Measurements from ENCODE around the gene ARHGAP24. TPM values are rescaled to one million over a fixed set of nuclear protein-coding genes. Genes with fewer than 3 reads are reported as not detected.

Gene ARHGAP24

DNA sequence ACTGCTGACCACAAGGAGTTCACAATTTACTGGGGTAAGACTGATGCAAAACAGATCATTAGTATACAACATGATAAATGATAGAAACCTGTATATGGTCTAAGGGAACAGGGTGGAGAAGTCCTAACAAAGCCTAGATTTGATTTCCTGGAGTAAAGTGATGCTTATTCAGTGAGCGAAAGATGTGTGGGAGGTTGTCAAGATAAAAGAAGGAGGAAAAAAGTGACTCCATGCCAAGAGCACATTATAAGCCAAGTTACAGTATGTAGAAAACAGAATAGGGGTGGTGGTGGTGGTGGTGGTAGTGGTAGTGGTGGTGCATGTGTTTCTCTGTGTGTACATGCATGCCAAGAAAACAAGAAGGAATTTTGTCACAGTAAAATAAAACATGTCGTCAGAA is 559.7 kb downstream of the ARHGAP24 start:
- H3K4me3 ChIP-seq (ENCODE audit: low read length): no peak overlapping the region
- peaks cover 50% of the 10 kb centered on the region for H3K4me1 ChIP-seq (ENCODE audit: control insufficient read depth, insufficient read depth, low read length)

DNA sequence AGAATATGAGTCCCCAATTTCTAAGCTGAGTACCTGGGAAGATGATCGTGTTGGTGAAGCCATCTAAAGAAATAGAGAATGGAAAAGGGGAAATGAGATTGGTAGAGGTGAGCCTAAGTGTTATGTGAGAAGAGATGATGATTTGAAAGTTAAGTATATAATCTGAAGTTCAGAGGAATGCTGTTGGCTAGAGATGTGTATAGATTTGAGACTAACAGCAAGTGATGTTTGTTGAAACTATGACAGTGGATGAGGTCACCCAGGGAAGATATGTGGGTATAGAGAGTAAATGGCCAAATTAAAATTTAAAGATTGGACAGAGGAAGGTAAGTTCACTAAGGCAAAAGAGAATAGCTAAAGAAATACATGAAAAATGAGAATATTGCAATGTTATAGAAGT is 560.7 kb downstream of the ARHGAP24 start:
- Histone ChIP-seq H3K36me3 (ENCODE audit: insufficient read depth, low read length) (no peaks in the 10 kb centered on the region), H3K4me1 (ENCODE audit: control insufficient read depth, insufficient read depth, low read length) (peaks cover 50% of the 10 kb centered on the region)

More for the DNA sequence above, 559.7 kb downstream of the ARHGAP24 start:
- Histone ChIP-seq H3K9ac (ENCODE audit: low read depth, low read length) (no peak overlapping the region), H3K9me3 (replicated peaks; ENCODE audit: low read length) (no peaks in the 10 kb centered on the region), H3K36me3 (ENCODE audit: insufficient read depth, low read length) (no peaks in the 10 kb centered on the region), H3K4me2 (ENCODE audit: low read length) (no peak overlapping the region), H3K27me3 (ENCODE audit: control insufficient read depth, insufficient read depth, low read length) (no peaks in the 10 kb centered on the region)

DNA sequence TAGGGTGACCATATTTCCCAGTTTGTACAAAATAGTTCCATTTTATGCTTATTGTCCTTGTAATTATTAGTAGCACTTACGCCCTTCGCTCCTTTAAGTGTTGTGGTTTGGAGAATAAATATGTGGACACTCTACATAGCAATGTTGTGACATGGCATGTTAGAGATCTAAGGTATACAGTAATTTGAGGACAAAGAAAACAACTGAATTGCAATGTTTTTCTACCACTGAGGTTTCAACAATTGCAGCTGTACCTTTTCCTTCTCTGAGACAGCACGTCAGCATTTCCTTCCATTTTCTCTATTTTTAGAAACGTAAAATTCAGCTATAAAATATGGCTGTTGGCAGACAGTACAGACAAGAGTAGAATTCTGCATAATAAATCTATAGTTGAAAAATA is 561.8 kb downstream of the ARHGAP24 start:
- Histone ChIP-seq H3K27me3 (ENCODE audit: control insufficient read depth, insufficient read depth, low read length) (no peaks in the 10 kb centered on the region), H3K4me3 (ENCODE audit: low read length) (no peak overlapping the region), H3K9me3 (replicated peaks; ENCODE audit: low read length) (no peaks in the 10 kb centered on the region), H3K4me1 (ENCODE audit: control insufficient read depth, insufficient read depth, low read length) (peaks cover 50% of the 10 kb centered on the region), H3K4me2 (ENCODE audit: low read length) (peak overlapping the region; percentile 25), H3K36me3 (ENCODE audit: insufficient read depth, low read length) (no peaks in the 10 kb centered on the region), H3K9ac (ENCODE audit: low read depth, low read length) (no peak overlapping the region)

More for the DNA sequence above, 560.7 kb downstream of the ARHGAP24 start:
- Histone ChIP-seq H3K4me3 (ENCODE audit: low read length) (no peak overlapping the region), H3K27me3 (ENCODE audit: control insufficient read depth, insufficient read depth, low read length) (no peaks in the 10 kb centered on the region), H3K9me3 (replicated peaks; ENCODE audit: low read length) (no peaks in the 10 kb centered on the region), H3K4me2 (ENCODE audit: low read length) (no peak overlapping the region), H3K9ac (ENCODE audit: low read depth, low read length) (no peak overlapping the region)

DNA sequence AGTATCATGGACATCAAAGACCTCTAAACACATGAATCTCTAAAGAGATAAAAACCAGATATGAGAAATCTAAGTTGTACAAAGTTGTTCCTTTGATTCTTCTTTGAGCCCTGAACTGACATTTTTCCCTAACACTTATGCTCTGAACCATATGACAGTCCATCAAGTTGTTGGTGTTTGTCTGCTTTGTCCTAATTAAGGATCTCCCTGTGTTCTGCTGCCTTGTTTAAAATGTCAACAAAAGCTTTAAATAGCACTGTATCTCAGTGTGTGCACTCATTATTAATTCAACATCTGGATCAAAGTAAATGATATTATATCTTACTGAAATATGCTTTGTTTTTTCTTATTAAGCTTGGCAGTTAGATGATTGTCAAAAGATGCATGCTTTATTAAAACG is 563.1 kb downstream of the ARHGAP24 start:
- Histone ChIP-seq H3K4me2 (ENCODE audit: low read length) (no peak overlapping the region), H3K9me3 (replicated peaks; ENCODE audit: low read length) (no peaks in the 10 kb centered on the region), H3K4me3 (ENCODE audit: low read length) (no peak overlapping the region), H3K4me1 (ENCODE audit: control insufficient read depth, insufficient read depth, low read length) (peaks cover 38% of the 10 kb centered on the region), H3K9ac (ENCODE audit: low read depth, low read length) (no peak overlapping the region), H3K36me3 (ENCODE audit: insufficient read depth, low read length) (no peaks in the 10 kb centered on the region), H3K27me3 (ENCODE audit: control insufficient read depth, insufficient read depth, low read length) (no peaks in the 10 kb centered on the region)

DNA sequence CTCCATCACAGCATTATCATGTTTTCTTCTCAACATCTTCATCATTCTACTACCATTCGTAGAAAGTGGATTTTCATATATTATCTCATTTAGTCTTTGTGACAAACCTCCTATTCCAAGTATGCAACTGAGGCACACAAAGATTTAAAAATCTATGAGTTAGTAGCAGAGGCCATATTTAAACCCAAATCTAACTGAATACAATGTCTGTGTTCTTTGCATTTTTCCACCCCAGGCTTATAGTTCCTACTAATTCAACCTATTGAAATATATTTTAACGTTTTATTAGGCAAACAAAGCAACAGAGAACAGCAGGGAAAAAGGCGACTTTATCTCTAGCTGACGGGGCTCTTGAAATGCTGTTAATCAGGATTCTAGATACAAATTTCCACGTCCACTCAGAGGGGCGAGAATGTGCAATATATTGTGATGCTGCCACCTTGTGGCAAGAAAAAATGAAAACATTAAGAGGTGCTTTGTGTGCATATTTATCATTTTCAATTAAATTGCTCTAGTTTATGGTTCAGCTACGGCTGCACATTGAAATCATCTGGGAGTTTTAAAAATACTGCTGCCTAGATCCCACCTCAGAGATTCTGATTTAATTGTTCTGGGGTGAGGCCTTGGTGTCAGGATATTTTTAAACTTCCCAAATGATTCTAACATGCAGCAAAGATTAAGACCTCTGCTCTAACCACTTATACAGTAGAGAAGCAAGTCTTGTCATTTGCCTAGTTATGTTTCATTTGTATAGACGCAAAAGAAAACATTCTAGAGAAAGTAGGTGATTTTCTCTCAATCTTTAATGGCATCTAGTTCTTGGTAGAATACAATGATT is 569.0 kb downstream of the ARHGAP24 start:
- no peaks in the 10 kb centered on the region for H3K36me3 ChIP-seq (ENCODE audit: insufficient read depth, low read length)
- no peaks in the 10 kb centered on the region for H3K9me3 ChIP-seq (replicated peaks; ENCODE audit: low read length)
- H3K4me2 ChIP-seq (ENCODE audit: low read length): peak overlapping the region; percentile 33
- H3K4me3 ChIP-seq (ENCODE audit: low read length): no peak overlapping the region
- H3K9ac ChIP-seq (ENCODE audit: low read depth, low read length): peak overlapping the region; percentile 37
- H3K27me3 ChIP-seq (ENCODE audit: control insufficient read depth, insufficient read depth, low read length): no peaks in the 10 kb centered on the region
- peaks cover 3% of the 10 kb centered on the region for H3K4me1 ChIP-seq (ENCODE audit: control insufficient read depth, insufficient read depth, low read length)

DNA sequence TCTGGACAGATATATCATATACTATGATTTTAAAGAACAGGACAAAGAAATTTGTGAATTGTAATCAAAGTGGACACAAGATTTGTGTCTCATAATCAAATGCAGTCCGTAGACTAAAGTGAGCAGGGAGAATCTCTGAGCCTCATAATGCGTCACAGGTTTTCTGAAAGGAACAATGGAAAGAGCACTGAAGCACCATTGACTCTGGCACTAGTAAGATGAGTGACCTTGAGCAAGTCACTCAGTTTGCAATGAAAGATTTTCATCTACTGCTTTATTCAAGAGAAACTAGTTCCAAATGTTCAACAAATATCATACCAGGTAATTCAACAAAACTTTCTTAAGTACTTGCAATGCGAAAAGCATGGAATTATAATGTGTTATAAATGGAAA is 569.6 kb downstream of the ARHGAP24 start:
- H3K4me2 ChIP-seq (ENCODE audit: low read length): no peak overlapping the region
- no peak overlapping the region for H3K4me3 ChIP-seq (ENCODE audit: low read length)
- H3K4me1 ChIP-seq (ENCODE audit: control insufficient read depth, insufficient read depth, low read length): peaks cover 3% of the 10 kb centered on the region
- no peaks in the 10 kb centered on the region for H3K27me3 ChIP-seq (ENCODE audit: control insufficient read depth, insufficient read depth, low read length)
- H3K36me3 ChIP-seq (ENCODE audit: insufficient read depth, low read length): no peaks in the 10 kb centered on the region
- no peak overlapping the region for H3K9ac ChIP-seq (ENCODE audit: low read depth, low read length)
- no peaks in the 10 kb centered on the region for H3K9me3 ChIP-seq (replicated peaks; ENCODE audit: low read length)

DNA sequence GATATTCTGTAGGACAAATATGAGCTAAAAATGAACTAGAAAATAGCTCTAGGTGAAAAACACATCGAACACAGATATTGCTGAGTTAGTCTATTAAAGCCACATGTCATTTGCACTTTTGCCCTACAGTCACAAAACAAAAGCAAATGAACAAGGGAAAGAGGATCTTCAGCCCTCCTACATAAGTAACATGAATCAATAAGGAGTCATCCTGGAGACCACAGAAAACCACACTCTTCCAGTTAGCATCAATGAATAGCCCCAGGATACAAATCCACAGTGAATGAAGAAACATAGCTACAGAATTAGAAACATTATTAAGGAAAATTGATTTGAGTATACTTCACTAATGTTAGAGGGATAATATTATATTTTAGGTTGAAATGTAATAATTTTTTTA is 573.5 kb downstream of the ARHGAP24 start:
- Histone ChIP-seq H3K4me1 (ENCODE audit: control insufficient read depth, insufficient read depth, low read length) (peaks cover 3% of the 10 kb centered on the region), H3K4me2 (ENCODE audit: low read length) (no peak overlapping the region), H3K36me3 (ENCODE audit: insufficient read depth, low read length) (no peaks in the 10 kb centered on the region), H3K4me3 (ENCODE audit: low read length) (no peak overlapping the region), H3K27me3 (ENCODE audit: control insufficient read depth, insufficient read depth, low read length) (no peaks in the 10 kb centered on the region), H3K9ac (ENCODE audit: low read depth, low read length) (no peak overlapping the region), H3K9me3 (replicated peaks; ENCODE audit: low read length) (no peaks in the 10 kb centered on the region)

DNA sequence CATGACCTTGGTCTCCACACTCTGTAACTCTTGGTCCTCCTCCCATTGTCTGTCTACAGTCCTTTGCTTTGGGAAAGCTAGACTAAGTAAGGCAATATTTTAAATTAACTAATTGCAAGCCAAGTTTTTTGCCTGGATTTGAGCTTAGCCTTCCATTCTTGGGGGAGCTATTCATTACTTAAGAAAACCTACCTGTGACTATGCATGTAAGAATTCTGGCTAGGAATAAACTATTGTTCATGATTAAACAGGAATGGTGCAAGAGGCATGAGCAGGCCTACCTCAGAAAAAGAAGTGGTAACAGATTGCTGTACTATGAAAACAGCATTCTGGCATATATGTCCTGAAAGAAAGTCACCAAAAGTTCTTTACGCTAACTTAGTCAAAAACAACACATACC is 575.5 kb downstream of the ARHGAP24 start:
- Histone ChIP-seq H3K9me3 (replicated peaks; ENCODE audit: low read length) (no peaks in the 10 kb centered on the region), H3K4me3 (ENCODE audit: low read length) (no peak overlapping the region), H3K4me2 (ENCODE audit: low read length) (no peak overlapping the region), H3K4me1 (ENCODE audit: control insufficient read depth, insufficient read depth, low read length) (peaks cover 3% of the 10 kb centered on the region), H3K27me3 (ENCODE audit: control insufficient read depth, insufficient read depth, low read length) (no peaks in the 10 kb centered on the region), H3K36me3 (ENCODE audit: insufficient read depth, low read length) (no peaks in the 10 kb centered on the region), H3K9ac (ENCODE audit: low read depth, low read length) (no peak overlapping the region)

Small RNAs within 50 kb of the gene (small RNA-seq; reads per million reads assigned to genes)
- gene MIR4451: not detected

All from skeletal muscle satellite cell (primary cell).